HG02884 (cell line): Measurements from ENCODE around the gene DSE.
A peak's percentile ranks its signal among the peaks of the same experiment; 100 is the strongest.
"Not testable (repeated sequence)": the region's sequence is repeated elsewhere in the genome, so short reads cannot be mapped to it uniquely, and the experiment has no call there.

Source experiments
- ATAC-seq: cut with Tn5 transposase; IDR thresholded peaks from one replicate; pipeline ENCODE4 v1.9.1; 2021; ENCODE audit warnings: mild to moderate bottlenecking, moderate library complexity; ENCODE audit not compliant: unreplicated experiment

Gene DSE

DNA sequence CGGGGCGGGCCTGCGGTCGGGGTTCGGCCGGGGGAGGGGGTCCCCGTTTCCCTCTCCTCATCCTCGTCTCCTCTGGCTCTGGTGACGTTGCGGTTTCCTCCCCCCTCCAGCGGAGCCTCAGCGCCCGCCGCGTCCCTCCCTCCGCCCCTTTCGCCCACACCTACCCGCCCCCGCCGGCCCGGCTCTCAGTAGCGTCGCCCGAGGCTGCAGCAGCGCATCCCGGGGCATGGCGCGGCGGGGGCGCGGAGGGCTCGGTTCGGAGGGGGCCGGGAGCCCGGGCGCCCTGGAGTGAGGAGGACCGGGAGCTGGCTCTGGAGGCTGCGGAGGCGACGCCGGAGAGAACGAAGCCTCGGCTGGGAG lies at the start of gene DSE:
Gene DSE (plus strand): TSS at position 188 of the 360 bp plus-strand sequence. CDS start 28,304 bp downstream, outside the sequence.
- peak; percentile 71 for ATAC-seq

DNA sequence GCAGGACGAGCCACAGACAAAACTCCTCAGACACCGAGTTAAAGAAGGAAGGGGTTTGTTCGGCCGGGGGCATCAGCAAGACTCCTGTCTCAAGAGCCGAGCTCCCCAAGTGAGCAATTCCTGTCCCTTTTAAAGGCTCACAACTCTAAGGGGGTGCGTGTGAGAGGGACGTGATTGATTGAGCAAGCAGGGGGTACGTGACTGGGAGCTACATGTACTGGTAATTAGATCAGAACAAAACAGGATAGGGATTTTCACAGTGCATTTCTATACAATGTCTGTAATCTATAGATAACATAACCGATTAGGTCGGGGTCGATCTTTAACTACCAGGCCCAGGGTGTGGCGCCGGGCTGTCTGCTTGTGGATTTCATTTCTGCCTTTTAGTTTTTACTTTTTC lies 48.8 kb upstream of the DSE start:
- ATAC-seq = not testable (repeated sequence)

DNA sequence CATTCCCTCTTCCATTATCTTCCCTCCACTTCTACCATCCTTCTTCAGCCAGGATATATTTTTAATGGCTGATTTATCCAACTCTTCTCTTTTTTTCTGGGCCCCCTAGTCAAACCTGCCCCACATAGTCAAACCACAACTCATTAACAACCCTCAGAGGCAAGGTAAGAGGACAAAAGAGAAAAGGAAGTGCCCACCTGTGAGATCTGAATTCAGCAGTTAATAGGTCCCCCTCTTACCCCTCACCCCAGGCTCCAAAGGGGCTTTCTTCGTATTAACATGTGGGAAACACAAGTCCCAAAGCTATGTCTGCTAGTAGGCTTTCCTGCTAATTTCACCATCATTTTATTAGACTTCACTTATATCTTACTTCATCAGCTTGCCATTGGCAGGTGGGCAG lies 46.9 kb upstream of the DSE start:
- ATAC-seq = no peak

DNA sequence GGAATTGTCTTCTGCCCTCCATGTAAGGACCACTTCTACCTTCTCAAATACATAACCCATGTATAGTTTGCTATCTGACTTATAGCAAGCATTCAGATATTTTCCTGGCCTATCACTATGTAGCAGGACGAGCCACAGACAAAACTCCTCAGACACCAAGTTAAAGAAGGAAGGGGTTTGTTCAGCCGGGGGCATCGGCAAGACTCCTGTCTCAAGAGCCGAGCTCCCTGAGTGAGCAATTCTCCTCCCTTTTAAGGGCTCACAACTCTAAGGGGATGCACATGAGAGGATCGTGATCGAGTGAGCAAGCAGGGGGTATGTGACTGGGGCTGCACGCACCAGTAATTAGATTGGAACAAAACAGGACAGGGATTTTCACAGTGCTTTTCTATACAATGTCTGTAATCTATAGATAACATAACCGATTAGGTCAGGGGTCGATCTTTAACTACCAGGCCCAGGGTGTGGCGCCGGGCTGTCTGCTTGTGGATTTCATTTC lies 45.1 kb upstream of the DSE start:
- not testable (repeated sequence) for ATAC-seq

DNA sequence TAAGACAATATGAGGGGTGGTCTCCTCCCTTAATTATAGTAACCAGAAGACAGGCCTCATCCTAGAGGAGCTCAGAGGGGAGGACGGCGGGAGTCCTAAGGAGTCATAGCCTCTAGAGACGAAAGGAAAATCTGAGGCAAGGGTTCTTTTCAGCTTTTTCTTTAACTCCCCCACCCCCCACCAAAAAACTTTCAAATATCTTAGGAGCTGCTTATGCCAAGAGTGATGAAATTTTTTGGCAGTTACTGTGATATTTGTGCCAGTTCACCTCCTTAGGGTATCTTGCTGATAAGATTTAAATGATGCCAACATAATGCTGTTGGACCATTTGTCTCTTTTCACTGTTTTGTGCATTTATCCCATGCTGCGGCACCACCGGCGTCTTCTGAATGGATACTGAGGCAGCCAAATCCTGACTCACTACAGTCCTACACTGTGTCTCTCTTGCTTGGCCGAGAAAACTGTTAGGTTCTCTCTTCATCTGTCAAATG lies 44.5 kb upstream of the DSE start:
- ATAC-seq = no peak

DNA sequence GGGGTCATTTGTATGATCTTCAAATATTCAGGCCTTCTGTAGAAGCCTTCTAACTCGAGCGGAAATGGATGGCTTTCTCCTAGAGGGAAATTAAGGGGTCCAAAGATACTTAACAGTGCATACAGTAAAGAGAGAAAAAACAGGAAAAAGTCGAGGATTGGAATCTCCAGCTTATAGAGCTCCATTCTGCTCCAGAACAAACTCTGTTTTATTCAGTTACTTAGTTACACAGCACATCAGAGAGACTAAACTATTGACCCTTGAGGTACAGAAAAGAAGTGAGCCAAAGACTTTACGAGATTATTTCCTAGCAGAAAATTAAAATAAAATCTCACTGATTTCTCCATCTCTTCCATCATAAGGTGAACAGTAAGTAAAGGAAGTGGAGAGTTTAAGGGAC lies 43.8 kb upstream of the DSE start:
- no peak for ATAC-seq

DNA sequence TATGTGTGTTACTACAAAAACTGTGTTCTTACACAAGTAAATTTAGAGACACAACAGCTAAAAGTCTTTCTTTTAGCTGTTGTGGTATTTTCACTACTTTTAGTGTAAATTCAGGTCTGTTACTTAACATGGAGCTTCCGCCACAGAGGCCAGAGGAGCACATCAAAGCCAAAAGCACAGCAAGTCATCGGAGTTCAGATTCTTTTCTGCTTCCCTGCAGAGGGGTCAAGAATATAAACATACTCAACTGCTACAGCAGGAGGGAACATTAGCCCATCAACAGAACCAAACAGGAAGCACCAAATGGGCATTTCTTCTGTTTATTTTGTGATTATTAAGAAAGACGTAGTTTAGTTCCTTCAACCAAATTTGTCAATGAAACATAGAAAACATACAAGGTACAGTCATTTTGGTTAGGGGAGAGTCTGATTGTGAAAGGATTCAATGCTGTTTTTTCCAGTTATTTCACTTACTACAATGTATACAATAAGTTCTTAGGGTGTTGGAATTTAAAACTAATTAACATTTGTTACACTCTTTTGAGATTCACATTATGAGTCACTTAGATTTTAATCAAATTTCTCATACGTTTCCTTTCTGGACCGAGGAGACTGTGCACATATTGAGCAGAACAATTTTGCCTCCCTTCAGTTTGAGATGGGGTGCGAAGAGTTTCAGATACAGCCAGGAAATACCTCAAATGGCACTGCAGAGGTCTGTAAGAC lies 42.8 kb upstream of the DSE start:
- no peak for ATAC-seq

DNA sequence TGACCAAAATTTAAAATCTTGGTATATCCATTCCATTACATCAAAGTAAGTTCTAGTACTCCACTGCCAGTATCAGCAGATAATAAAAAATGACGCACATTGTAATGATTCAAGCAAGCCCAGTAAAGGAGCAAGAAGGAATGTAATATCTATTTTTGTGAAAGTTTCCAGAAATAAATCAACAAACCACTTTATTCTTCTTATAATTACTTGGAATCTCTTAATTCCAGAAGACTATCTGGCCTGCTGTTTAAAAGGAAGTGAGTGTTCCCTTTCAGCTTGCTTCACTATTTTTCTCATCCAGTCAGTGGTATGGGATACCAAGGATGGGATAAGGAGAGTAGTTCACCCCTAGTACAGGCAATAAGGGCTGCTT lies 42.2 kb upstream of the DSE start:
- ATAC-seq = no peak

DNA sequence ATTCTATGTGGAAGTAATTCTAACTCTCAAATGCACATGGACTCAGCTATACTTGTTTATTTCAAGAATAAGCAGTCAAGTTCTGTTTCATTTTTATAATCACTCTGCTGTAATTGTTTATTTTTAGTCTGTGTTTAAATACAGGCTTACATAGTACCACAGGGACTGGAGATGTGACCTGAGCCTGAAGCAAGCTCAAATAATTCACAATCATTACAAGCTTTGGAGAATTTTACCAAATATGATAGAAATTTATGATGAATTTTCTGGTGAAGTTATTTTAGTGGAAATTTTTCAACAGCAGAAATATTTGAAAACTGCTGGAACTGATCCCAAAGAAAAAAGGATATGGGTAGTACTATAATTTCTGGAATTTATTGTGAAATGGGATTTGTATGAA lies 41.6 kb upstream of the DSE start:
- no peak for ATAC-seq

DNA sequence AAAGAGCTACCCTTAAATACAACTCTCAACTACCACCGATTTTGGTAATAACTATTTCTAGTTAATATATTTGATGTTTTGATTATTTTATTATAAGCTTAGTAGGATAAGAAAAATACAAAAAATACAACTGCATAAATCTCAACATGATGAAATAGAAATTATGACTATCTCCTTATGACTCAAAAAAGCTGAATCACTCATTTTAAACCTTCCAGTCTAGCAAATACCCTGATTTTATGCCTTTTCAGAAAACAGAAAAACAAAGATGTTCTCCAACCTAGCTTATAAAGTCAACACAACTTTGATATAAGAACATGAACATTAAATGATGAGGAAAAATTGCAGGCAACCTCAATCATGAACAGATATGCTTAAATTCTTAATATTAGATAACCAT lies 40.2 kb upstream of the DSE start:
- ATAC-seq = no peak

DNA sequence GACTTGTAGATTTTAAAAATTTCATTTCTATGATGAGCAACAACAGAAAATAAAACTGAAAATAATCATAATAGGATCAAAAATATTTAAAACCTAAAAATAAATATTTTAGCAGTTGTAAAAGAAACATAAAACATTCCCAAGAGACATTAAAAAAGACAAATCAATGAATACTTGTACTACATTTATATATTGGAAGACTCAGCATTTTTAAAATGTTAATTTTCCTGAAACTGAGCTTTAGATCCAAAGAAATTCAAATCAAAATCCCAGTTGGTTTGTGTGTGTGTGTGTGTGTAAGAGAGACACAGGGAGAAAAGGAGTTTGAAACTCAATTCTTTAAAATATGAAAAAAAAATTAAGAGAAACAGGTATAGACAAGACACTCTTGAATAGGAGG lies 38.7 kb upstream of the DSE start:
- ATAC-seq = no peak

DNA sequence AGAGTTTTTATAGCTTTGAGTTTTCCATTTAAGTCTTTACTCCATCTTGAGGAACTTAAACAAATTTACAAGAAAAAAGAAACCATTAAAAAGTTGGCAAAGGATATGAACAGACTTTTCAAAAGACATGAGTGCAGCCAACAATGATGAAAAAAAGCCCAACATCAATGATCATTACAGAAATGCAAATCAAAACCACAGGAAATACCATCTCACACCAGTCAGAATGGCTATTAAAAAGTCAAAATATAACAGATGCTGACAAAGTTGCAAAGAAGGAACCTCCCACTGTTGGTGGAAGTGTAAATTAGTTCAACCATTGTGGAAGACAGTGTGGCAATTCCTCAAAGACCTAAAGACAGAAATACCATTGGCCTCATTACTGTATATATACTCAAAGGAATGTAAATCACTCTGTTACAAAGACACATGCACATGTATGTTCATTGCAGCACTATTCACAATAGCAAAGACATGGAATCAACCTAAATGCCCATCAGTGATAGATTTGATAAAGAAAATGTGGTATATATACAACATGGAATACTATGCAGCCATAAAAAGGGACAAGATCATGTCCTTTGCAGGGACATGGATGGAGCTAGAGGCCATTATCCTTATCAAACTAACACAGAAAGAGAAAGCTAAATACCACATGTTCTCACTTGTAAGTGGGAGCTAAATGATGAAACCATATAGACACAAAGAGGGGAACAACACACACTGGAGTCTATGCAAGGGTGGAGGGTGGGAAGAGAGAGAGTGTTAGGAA lies 35.9 kb upstream of the DSE start:
- not testable (repeated sequence) for ATAC-seq

DNA sequence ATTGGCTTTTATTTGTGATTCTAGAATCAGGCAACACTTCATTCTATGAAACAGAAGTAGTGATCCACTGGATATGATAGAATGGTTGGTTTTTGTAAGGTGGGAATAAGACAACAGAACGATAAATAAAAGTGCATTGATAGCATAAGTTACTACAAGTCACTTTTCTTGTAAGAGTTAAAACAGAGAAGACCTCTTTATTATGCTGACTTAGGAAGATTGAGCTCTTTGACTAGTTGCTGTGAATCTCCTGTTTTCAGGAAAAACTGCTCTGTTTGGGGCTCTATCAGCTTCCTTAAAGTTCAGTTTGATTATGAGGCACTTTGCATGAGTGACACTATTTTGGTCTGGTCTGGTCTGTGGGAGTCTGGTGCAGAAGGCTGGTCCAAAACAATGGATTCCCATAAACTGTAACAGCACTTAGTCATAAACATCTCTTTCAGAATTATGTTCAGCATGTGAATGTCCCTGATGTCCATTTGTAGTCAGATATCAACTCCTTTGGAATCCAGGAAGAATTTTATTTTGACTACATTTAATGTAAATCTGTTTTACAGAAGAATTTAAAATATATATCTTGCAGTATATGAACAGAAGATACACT lies 35.0 kb upstream of the DSE start:
- ATAC-seq = no peak

DNA sequence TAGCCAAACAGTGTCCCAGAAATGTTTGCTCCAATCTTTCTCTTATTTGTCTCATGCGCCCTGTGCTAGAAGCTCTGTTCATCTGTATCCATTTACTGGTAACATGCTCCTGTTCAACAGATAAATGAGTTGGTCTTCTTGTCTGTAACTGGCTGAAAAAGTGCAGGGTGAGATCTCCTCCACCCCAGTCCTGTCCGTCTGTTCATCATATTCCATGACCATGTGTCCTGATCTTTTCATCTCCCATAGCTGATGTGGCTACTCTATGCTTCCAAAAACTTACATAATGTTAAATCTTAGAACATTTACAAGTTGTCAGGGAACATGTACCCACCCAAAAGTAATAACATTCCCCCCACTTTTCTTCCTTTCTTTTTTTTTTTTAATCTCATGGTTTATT lies 31.8 kb upstream of the DSE start:
- ATAC-seq = no peak

DNA sequence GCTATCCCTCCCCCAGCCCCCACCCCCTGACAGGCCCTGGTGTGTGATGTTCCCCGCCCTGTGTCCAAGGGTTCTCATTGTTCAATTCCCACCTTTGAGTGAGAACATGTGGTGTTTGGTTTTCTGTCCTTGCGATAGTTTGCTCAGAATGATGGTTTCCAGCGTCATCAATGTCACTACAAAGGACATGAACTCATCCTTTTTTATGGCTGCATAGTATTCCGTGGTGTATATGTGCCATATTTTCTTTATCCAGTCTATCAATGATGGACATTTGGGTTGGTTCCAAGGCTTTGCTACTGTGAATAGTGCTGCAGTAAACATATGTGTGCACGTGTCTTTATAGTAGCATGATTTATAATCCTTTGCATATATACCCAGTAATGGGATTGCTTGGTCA lies 30.1 kb upstream of the DSE start:
- not testable (repeated sequence) for ATAC-seq

DNA sequence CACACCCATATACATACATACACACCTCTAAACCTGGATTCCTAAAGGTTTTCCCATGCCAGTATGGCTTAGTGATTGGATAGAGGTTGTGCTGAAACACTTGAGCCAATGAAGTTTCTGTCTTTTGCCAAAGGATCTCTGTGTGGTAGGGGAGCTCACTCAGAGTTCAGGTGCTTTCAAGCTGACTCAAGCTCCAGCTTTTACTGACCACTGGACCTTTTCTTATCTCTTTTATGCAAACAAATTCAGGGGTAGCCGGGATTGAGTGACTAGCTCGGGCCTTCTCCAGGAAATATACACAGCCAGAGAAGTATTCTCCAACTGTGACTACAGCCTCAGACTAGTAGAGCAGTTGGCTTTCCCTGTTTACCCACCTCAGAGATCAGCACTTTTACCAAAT lies 21.5 kb upstream of the DSE start:
- no peak for ATAC-seq

DNA sequence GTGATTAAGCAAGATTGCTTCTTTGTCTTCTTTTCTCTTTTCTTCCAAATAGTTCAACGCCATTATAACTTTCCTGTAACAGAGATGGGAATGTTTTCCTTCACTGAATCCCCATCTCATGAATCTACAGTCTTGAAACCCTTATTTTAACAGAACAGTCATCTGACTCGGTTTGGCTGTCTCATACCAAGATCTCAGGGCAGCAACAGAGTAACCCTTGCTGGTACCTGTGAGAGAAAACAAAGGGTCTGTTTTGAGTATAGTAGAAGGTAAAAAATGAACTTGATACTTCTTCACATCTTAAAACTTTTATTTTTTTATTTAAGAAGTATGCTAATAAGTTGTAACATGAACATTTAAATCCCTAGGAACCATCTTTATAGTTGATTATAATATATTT lies 19.6 kb upstream of the DSE start:
- no peak for ATAC-seq

DNA sequence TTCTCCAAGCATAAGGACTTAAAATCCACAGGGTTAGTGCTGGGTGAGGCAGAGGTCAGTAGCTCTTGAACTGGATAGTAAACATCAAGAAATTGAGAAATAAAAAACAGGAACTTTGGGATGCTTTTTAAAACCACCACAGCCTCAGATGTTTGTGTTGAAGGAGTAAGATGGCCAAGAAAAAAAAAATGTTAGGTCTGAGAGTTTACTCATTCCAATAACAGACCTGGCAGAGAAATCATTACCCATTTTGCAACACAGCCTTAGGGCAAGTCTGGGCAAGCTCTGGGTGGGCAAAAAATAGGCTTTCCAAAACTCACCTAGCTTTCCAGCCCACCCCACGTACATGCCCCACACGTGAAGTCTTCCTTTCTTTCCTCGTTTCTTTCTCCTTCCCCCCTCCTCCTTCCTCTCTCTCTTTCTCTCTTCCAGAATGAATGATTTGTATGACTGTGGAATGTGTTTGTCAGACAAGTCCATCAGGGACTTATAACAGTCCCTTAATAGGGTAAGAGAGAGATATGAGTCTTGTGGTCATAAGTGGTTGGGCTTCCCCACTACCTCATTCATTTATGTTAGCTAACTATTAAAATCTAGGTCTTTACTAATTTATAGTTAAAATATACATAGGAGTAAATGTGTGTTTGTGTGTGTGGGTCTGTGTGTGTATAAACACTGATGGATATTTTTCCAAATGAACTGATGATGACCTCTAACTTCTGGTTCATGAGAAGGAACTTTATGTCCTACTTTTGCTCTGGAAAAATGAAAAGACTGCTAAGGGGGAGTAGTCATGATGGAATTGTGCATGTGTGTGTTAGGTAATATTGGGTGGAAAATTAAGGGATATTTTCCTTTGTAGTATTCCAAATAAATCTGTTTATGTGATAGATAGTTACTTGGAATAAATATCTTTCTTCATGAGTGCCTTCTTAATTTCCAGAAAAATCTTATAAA lies 18.0 kb upstream of the DSE start:
- peak; percentile 66 for ATAC-seq

DNA sequence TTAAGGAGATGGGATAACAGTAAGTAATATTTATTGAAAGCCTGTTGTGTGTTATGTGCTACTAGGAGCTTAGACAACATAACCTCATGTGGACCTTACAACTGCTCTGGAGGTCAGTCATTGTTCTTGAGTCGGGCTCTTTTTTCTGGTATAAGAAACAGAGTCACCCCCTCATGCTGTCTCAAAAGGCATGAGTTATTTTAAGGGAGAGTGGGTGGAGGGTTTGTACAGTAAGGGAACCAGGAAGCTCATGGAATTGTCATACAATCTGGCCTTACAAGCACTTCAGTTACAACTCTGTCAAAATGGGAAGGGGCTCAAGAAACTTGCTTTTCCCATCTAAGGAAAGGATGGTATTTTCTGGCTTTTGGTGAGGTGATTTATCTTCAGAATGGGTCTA lies 16.5 kb upstream of the DSE start:
- no peak for ATAC-seq

DNA sequence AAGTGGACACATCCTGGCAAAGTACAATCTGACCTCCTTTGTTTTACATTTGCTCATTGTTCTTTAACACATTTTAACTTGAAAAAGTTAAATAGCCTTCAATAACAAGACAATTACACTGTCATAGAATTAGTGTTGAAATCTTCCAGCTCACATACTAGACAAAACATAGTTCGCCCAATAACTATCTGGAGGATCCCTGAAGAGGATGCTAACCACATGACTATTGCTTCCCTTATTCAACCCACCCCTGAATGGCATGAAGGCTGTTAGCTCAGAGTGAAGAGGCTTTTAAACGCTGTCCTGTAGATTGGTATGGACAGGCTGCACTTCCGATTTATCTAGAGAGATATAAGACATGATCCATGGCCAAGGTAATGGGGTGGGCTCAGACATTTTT lies 15.0 kb upstream of the DSE start:
- ATAC-seq = no peak

DNA sequence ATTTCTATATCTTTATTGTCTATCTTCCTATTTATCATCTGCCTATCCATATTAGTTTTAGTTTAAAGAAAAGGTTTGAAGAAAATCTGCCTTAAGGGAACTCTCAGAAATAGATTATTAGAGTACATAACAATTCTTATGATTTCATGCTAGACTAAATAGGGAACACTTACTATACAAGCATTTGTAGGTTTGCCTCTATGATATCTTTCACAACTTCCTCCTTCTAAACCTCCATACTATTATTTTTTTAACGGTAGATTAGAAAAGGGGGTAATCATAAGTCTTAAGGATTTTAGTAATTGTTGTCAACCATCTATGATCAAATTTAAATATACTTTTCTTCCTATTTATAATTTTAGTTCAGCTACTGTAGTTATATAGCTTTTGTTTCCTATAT lies 11.6 kb upstream of the DSE start:
- ATAC-seq = no peak
